Loucy (cell line): ENCODE results near the gene CA11.
"Not testable (repeated sequence)": the region's sequence is repeated elsewhere in the genome, so short reads cannot be mapped to it uniquely, and the experiment has no call there.

Experiments
- H2AFZ ChIP-seq: fragments of 200-600 bp; sonication (generic); 2 replicates; pipeline ENCODE4 v1.6.0; 2016; ENCODE audit warnings: antibody characterized with exemption, mild to moderate bottlenecking, low read length, moderate library complexity
- H3F3A ChIP-seq: fragments of 200-600 bp; 2 replicates; pipeline ENCODE4 v1.6.0; 2016; ENCODE audit warnings: antibody characterized with exemption, low read depth, mild to moderate bottlenecking
- H3K27me3 ChIP-seq: fragments of 200-600 bp; sonication (generic); 2 replicates; pipeline ENCODE4 v1.6.1; 2014; ENCODE audit warnings: low read length, mild to moderate bottlenecking; ENCODE audit not compliant: insufficient read depth, poor library complexity, severe bottlenecking
- H3K36me3 ChIP-seq: fragments of 200-600 bp; sonication (generic); 2 replicates; pipeline ENCODE4 v1.6.1; 2016; ENCODE audit warnings: low read length; ENCODE audit not compliant: insufficient read depth
- H3K4me1 ChIP-seq: fragments of 200-600 bp; sonication (generic); 2 replicates; pipeline ENCODE4 v1.5.1; 2014; ENCODE audit warnings: low read length, mild to moderate bottlenecking; ENCODE audit not compliant: insufficient read depth, poor library complexity, severe bottlenecking
- H3K4me2 ChIP-seq: fragments of 200-600 bp; sonication (generic); 2 replicates; pipeline ENCODE4 v1.6.0; 2014; ENCODE audit warnings: antibody characterized with exemption, low read length, low read depth, mild to moderate bottlenecking; ENCODE audit not compliant: poor library complexity, severe bottlenecking
- H3K4me3 ChIP-seq: fragments of 200-600 bp; sonication (generic); 2 replicates; pipeline ENCODE4 v1.5.1; 2014; ENCODE audit warnings: low read length, mild to moderate bottlenecking, mixed read lengths; ENCODE audit not compliant: poor library complexity, severe bottlenecking
- H3K79me2 ChIP-seq: fragments of 200-600 bp; sonication (generic); 2 replicates; pipeline ENCODE4 v1.6.1; 2014; ENCODE audit warnings: low read length; ENCODE audit not compliant: insufficient read depth
- H3K9ac ChIP-seq: fragments of 200-600 bp; sonication (generic); 2 replicates; pipeline ENCODE4 v1.6.0; 2014; ENCODE audit warnings: mild to moderate bottlenecking, low read depth, low read length, moderate library complexity; ENCODE audit not compliant: poor library complexity, severe bottlenecking
- H3K9me2 ChIP-seq: fragments of 200-600 bp; sonication (generic); replicated peaks from 2 replicates; pipeline ENCODE4 v1.6.1; 2016; ENCODE audit warnings: low read depth, low read length, mixed read lengths
- H3K9me3 ChIP-seq: fragments of 200-600 bp; sonication (generic); 2 replicates; pipeline ENCODE4 v1.6.1; 2014; ENCODE audit warnings: mild to moderate bottlenecking, antibody characterized with exemption, low read length, low read depth; ENCODE audit not compliant: insufficient read depth
- H4K20me1 ChIP-seq: fragments of 200-600 bp; sonication (generic); 2 replicates; pipeline ENCODE4 v1.6.0; 2014; ENCODE audit warnings: antibody characterized with exemption, low read length, mild to moderate bottlenecking; ENCODE audit not compliant: insufficient read depth, poor library complexity, severe bottlenecking
- CTCF ChIP-seq: fragments of 200-600 bp; sonication (generic); conservative IDR thresholded peaks from 2 replicates; pipeline ENCODE4 v1.5.1; 2014; ENCODE audit warnings: mild to moderate bottlenecking, antibody characterized with exemption, low read length
- EZH2phosphoT487 ChIP-seq: fragments of 200-600 bp; IDR thresholded peaks from 2 replicates; pipeline ENCODE4 v1.6.1; 2018; ENCODE audit warnings: antibody characterized with exemption, mild to moderate bottlenecking, moderate library complexity, borderline replicate concordance

Gene CA11

DNA sequence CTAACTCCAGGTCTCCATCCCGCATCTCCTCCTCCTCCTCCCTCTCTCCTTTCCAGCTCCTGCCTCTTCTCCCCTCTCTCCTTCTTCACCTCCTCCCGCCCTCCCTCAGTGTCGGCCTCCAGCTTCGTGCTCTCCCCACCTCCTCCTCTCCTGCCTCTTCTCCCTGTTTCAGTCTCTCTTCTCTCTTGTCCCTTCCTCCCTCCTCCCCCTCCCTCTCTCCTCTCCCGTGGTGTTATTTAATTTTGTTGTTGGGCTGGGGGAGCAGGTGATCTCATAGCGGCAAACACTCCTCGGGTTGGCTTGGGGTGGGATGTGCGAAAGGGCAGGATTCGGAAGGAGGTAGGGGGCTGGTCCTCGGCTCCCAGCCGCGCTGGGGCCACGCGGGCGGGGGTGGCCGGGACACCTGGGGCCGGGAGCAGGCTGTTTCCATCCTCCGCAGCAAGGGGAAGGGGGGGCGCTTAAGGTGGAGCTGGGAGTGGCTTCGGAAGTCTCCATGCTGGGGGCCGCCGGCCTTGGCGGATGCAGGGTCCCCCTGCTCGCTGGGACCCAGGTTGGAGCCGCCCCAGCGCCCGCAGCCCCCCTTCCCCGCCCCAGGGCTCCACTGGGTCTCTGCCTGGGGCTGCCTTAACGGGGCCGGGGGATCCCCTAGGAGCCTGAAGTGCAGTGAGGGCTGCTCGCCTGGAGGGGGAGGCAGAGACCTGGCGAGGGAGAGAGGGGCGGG, at the start of gene CA11:
CA11 (minus strand) TSS at position 187 of the 721 bp plus-strand sequence. CDS start 555 bp downstream, outside the sequence.
- peak within 1 kb of the TSS; percentile 97 for H2AFZ ChIP-seq
- no peaks in the 10 kb centered on the region for H3K36me3 ChIP-seq
- peak within 1 kb of the TSS; percentile 79 for H3K4me3 ChIP-seq
- H3K9me2 ChIP-seq = no peaks in the 10 kb centered on the region
- TF ChIP-seq EZH2phosphoT487 (no peak), CTCF (peak; percentile 74)
- H3K9me3 ChIP-seq = no peaks in the 10 kb centered on the region
- no peaks in the 10 kb centered on the region for H3F3A ChIP-seq
- H3K4me2 ChIP-seq = peak within 1 kb of the TSS; percentile 86
- H3K27me3 ChIP-seq = no peaks in the 10 kb centered on the region
- H3K79me2 ChIP-seq = no peaks in the 10 kb centered on the region
- no peaks in the 10 kb centered on the region for H4K20me1 ChIP-seq
- H3K9ac ChIP-seq = peak within 1 kb of the TSS; percentile 69
- peaks cover 22% of the 10 kb centered on the region for H3K4me1 ChIP-seq

- H3F3A ChIP-seq, H3K9ac ChIP-seq, H3K4me2 ChIP-seq, H3K36me3 ChIP-seq, H3K4me3 ChIP-seq, H4K20me1 ChIP-seq, H3K27me3 ChIP-seq, H2AFZ ChIP-seq, H3K4me1 ChIP-seq, H3K9me2 ChIP-seq, H3K79me2 ChIP-seq, H3K9me3 ChIP-seq: not testable (repeated sequence)
Observed at GRCh38 chr19:48693629-48694028, 47.6 kb upstream of the CA11 start.

DNA sequence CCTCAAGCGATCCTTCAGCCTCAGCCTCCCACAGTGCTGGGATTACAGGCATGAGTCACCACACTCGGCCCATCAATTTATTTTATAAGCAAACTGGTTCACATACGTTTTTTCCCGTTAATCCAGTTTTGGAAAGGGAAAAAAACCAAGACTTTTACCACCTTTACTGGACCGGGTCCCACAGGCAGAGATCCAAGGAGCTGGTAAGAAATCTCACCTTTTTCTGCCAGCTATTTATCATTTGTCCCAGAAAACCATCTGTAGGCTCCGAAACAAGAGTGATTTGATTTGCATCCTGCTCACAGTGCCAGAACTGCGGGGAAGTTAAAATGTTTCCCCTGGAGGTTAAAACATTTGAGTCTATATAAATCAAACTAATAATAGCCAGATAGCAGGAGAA, 43.5 kb upstream of the CA11 start:
- Histone ChIP-seq H4K20me1 (no peaks in the 10 kb centered on the region), H3K36me3 (no peaks in the 10 kb centered on the region), H3K9me2 (no peaks in the 10 kb centered on the region), H3F3A (no peaks in the 10 kb centered on the region), H3K4me2 (no peak overlapping the region), H2AFZ (no peak overlapping the region), H3K9me3 (no peaks in the 10 kb centered on the region), H3K27me3 (no peaks in the 10 kb centered on the region), H3K79me2 (no peaks in the 10 kb centered on the region), H3K4me3 (no peak overlapping the region), H3K4me1 (no peaks in the 10 kb centered on the region), H3K9ac (no peak overlapping the region)
- TF ChIP-seq EZH2phosphoT487 = no peak
- no peak for TF ChIP-seq CTCF

- no peaks in the 10 kb centered on the region for H4K20me1 ChIP-seq
- no peak overlapping the region for H2AFZ ChIP-seq
- H3K4me1 ChIP-seq = no peaks in the 10 kb centered on the region
- no peaks in the 10 kb centered on the region for H3K9me3 ChIP-seq
- H3K27me3 ChIP-seq = no peaks in the 10 kb centered on the region
- TF ChIP-seq EZH2phosphoT487 (no peak), CTCF (no peak)
- H3K9me2 ChIP-seq = no peaks in the 10 kb centered on the region
- H3K79me2 ChIP-seq = no peaks in the 10 kb centered on the region
- H3K4me3 ChIP-seq = no peak overlapping the region
- H3K36me3 ChIP-seq = no peaks in the 10 kb centered on the region
- no peak overlapping the region for H3K4me2 ChIP-seq
- no peak overlapping the region for H3K9ac ChIP-seq
- H3F3A ChIP-seq = no peaks in the 10 kb centered on the region
Observed at GRCh38 chr19:48687776-48688175, 41.8 kb upstream of the CA11 start.

DNA sequence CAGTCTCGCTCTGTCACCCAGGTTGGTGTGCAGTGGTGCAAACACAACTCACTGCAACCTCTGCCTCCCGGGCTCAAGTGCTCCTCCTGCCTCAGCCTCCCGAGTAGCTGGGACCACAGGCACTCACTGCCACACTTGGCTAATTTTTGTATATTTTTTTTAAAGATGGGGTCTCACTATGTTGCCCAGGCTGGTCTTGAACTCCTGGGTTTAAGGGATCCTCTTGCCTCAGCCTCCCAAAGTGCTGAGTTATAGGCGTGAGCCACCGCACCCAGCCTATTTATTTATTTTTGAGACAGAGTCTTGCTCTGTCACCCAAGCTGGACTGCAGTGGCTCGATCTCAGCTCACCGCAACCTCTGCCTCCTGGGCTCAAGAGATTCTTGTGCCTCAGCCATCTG, 40.6 kb upstream of the CA11 start:
- H2AFZ ChIP-seq, H3K4me2 ChIP-seq, H4K20me1 ChIP-seq, H3K9ac ChIP-seq, H3K27me3 ChIP-seq, H3K79me2 ChIP-seq, H3K9me3 ChIP-seq, H3K4me3 ChIP-seq, H3K36me3 ChIP-seq, H3K4me1 ChIP-seq, H3K9me2 ChIP-seq, H3F3A ChIP-seq: not testable (repeated sequence)
